Fibroblast of lung (primary cell): Measurements from ENCODE around the gene PRXL2A. TPM values are rescaled to one million over a fixed set of nuclear protein-coding genes. Genes with fewer than 3 reads are reported as not detected.

ENCODE experiments used
- DNase-seq, 2 donors: peaks; one replicate each; pipeline versions ENCODE4 v3.0.0 to v3.0.0-alpha.2; 2010; ENCODE audit warnings: low read depth in 2 of 2
- H2AFZ ChIP-seq: 2 replicates; pipeline ENCODE4 v1.5.1; 2012; ENCODE audit warnings: low read length, control low read depth, inconsistent platforms
- H3K27ac ChIP-seq: 2 replicates; pipeline ENCODE4 v1.5.1; 2011; ENCODE audit warnings: low read length, control low read depth; ENCODE audit not compliant: insufficient read depth
- H3K27me3 ChIP-seq: 2 replicates; pipeline ENCODE4 v1.5.1; 2011; ENCODE audit warnings: mild to moderate bottlenecking, low read length; ENCODE audit not compliant: control insufficient read depth, insufficient read depth
- H3K36me3 ChIP-seq: 2 replicates; pipeline ENCODE4 v1.5.1; 2011; ENCODE audit warnings: low read length; ENCODE audit not compliant: control insufficient read depth, insufficient read depth
- H3K4me1 ChIP-seq: 2 replicates; pipeline ENCODE4 v1.5.1; 2011; ENCODE audit warnings: low read length; ENCODE audit not compliant: control insufficient read depth, insufficient read depth; ENCODE audit errors: extremely low read depth
- H3K4me2 ChIP-seq: 2 replicates; pipeline ENCODE4 v1.5.1; 2011; ENCODE audit warnings: low read length, control low read depth; ENCODE audit not compliant: insufficient read depth; ENCODE audit errors: extremely low read depth
- H3K4me3 ChIP-seq, 4 experiments: fragments of 200-600 bp in 1 of 4; sonication (generic) in 1 of 4; replicated peaks in 1 of 4; 2 replicates each; pipeline ENCODE4 v1.5.1; 2011 to 2016; ENCODE audit warnings: low read length in 4 of 4, low read depth in 3 of 4, mild to moderate bottlenecking in 3 of 4, control low read depth in 2 of 4, inconsistent platforms in 1 of 4, mixed read lengths in 1 of 4; ENCODE audit not compliant: insufficient read depth in 1 of 4; ENCODE audit errors: control extremely low read depth in 1 of 4
- H3K79me2 ChIP-seq: 2 replicates; pipeline ENCODE4 v1.5.1; 2012; ENCODE audit warnings: mild to moderate bottlenecking, low read length, inconsistent platforms; ENCODE audit not compliant: control insufficient read depth, insufficient read depth
- H3K9ac ChIP-seq: 2 replicates; pipeline ENCODE4 v1.5.1; 2011; ENCODE audit warnings: mild to moderate bottlenecking, low read length, control low read depth; ENCODE audit not compliant: insufficient read depth
- H3K9me3 ChIP-seq: 2 replicates; pipeline ENCODE4 v1.5.1; 2012; ENCODE audit warnings: low read depth, low read length; ENCODE audit not compliant: control insufficient read depth, insufficient read depth
- H4K20me1 ChIP-seq: 2 replicates; pipeline ENCODE4 v1.5.1; 2011; ENCODE audit warnings: low read length; ENCODE audit not compliant: control insufficient read depth, insufficient read depth; ENCODE audit errors: extremely low read depth
- CTCF ChIP-seq, 2 donors: IDR thresholded peaks in 1 of 2; conservative IDR thresholded peaks in 1 of 2; 1 replicate in 1 of 2; 2 replicates in 1 of 2; pipeline ENCODE4 v1.5.1; 2011 to 2012; ENCODE audit warnings: low read length in 2 of 2, control low read depth in 1 of 2, inconsistent platforms in 1 of 2, low read depth in 1 of 2, mild to moderate bottlenecking in 1 of 2
- EZH2 ChIP-seq: IDR thresholded peaks from 2 replicates; pipeline ENCODE4 v1.5.1; 2012; ENCODE audit warnings: low read length, control low read depth, mild to moderate bottlenecking; ENCODE audit errors: missing control alignments
- polyA plus RNA-seq, 2 donors: library from polyadenylated mRNA; depleted of rRNA in 1 of 2; stranded (reverse) in 1 of 2; unstranded in 1 of 2; fragments of >200 nt; gene quantifications; 2 replicates each; pipeline ENCODE4 v1.2.1, GENCODE V29; 2011 to 2012; ENCODE audit warnings: missing spikeins in 1 of 2
- total RNA-seq: library from RNA; depleted of rRNA; stranded (reverse); fragments of >200 nt; gene quantifications from 2 replicates; pipeline ENCODE4 v1.2.1, GENCODE V29; 2014

Gene PRXL2A
- total and polyA plus RNA-seq, 2 donors (not counting 1 experiment from before 2014, with no cell fraction given), result 1.6 to 19.2 TPM

GRCh38 chr10:80427541-80427940 is 19.2 kb downstream of the PRXL2A start:
- Histone ChIP-seq H3K4me2 (no peak overlapping the region), H3K4me1 (no peaks in the 10 kb centered on the region), H3K36me3 (no peaks in the 10 kb centered on the region), H3K9ac (no peak overlapping the region), H3K9me3 (no peaks in the 10 kb centered on the region), H4K20me1 (no peaks in the 10 kb centered on the region), H3K27ac (no peak overlapping the region), H3K27me3 (no peaks in the 10 kb centered on the region), H3K79me2 (no peaks in the 10 kb centered on the region), H2AFZ (no peak overlapping the region), H3K4me3 (no peak overlapping the region)
- TF ChIP-seq CTCF (conservative IDR thresholded peaks at IDR 0.05 in 1 of 2, IDR thresholded peaks at IDR 0.05 in 1 of 2; ENCODE audit: low read depth in 1 of 2, low read length in 2 of 2), result no peak
- no peak for TF ChIP-seq EZH2
- DNase-seq, result no peak

DNA sequence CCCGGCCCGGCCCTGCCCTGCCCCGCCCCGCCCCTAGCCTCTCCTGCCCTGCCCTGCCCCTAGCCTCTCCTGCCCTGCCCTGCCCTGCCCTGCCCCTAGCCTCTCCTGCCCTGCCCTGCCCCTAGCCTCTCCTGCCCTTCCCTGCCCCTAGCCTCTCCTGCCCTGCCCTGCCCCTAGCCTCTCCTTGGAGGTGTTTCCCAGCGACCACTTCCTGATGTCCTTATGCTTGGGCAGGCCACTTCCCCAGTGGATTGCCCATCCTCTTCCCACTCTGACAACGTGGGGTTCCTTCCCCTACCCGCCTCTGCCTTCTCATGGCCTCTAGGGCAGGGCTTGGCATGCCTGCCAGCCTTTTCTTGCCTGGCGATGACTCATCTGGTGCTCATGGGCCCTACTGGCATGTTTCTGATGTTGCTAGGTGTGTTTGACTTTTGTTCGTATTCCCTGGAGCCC is 21.2 kb downstream of the PRXL2A start:
- no peak for DNase-seq

GRCh38 chr10:80433134-80433533 is 24.8 kb downstream of the PRXL2A start:
- Histone ChIP-seq H3K4me2 (no peak overlapping the region), H3K36me3 (no peaks in the 10 kb centered on the region), H3K4me3 (no peak overlapping the region), H2AFZ (no peak overlapping the region), H3K9me3 (no peaks in the 10 kb centered on the region), H3K4me1 (no peaks in the 10 kb centered on the region), H3K27me3 (peaks cover 3% of the 10 kb centered on the region), H3K9ac (no peak overlapping the region), H3K27ac (no peak overlapping the region), H4K20me1 (no peaks in the 10 kb centered on the region), H3K79me2 (no peaks in the 10 kb centered on the region)
- DNase-seq, result no peak
- TF ChIP-seq EZH2 (no peak), CTCF (conservative IDR thresholded peaks at IDR 0.05 in 1 of 2, IDR thresholded peaks at IDR 0.05 in 1 of 2; ENCODE audit: low read depth in 1 of 2, low read length in 2 of 2) (no peak)

More for the DNA sequence above, 21.2 kb downstream of the PRXL2A start:
- H3K27me3 ChIP-seq, result no peaks in the 10 kb centered on the region
- no peaks in the 10 kb centered on the region for H4K20me1 ChIP-seq
- H3K79me2 ChIP-seq, result no peaks in the 10 kb centered on the region
- H3K4me1 ChIP-seq, result no peaks in the 10 kb centered on the region
- TF ChIP-seq CTCF (conservative IDR thresholded peaks at IDR 0.05 in 1 of 2, IDR thresholded peaks at IDR 0.05 in 1 of 2; ENCODE audit: low read depth in 1 of 2, low read length in 2 of 2) (no peak), EZH2 (no peak)
- no peaks in the 10 kb centered on the region for H3K36me3 ChIP-seq
- H3K9me3 ChIP-seq, result no peaks in the 10 kb centered on the region
- H3K27ac ChIP-seq, result no peak overlapping the region
- H3K9ac ChIP-seq, result no peak overlapping the region
- no peak overlapping the region for H3K4me3 ChIP-seq
- no peak overlapping the region for H2AFZ ChIP-seq
- no peak overlapping the region for H3K4me2 ChIP-seq
